ENCODE measurements around the gene TTC3.
"Not testable (repeated sequence)": the region's sequence is repeated elsewhere in the genome, so short reads cannot be mapped to it uniquely, and the experiment has no call there.

The TTC3 gene

DNA sequence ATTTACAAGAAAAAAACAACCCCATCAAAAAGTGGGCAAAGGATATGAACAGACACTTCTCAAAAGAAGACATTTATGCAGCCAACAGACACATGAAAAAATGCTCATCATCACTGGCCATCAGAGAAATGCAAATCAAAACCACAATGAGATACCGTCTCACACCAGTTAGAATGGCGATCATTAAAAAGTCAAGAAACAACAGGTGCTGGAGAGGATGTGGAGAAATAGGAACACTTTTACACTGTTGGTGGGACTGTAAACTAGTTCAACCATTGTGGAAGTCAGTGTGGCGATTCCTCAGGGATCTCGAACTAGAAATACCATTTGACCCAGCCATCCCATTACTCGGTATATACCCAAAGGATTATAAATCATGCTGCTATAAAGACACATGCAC lies 70.3 kb downstream of the TTC3 start:
- not testable (repeated sequence) for H2BK12ac ChIP-seq (ENCODE audit: low read length); DNase-seq; H3K23ac ChIP-seq (ENCODE audit: low read length); H3K4me2 ChIP-seq (ENCODE audit: low read length); H3K18ac ChIP-seq (ENCODE audit: low read length); H3K4ac ChIP-seq (ENCODE audit: low read depth, low read length); H3K79me1 ChIP-seq (ENCODE audit: low read length); H4K91ac ChIP-seq (ENCODE audit: low read depth, low read length); H2AFZ ChIP-seq (ENCODE audit: insufficient read depth, low read length, poor library complexity); H3K9me3 ChIP-seq (ENCODE audit: insufficient read depth, low read depth, low read length); H3K79me2 ChIP-seq (ENCODE audit: control insufficient read depth, insufficient read depth, low read length, poor library complexity); H3K27ac ChIP-seq (ENCODE audit: low read depth, low read length); H3K27me3 ChIP-seq (ENCODE audit: insufficient read depth, low read length); H4K12ac ChIP-seq (ENCODE audit: low read depth, low read length); H3K4me3 ChIP-seq (ENCODE audit: low read depth, low read length); H4K8ac ChIP-seq (ENCODE audit: low read depth, low read length); H3K14ac ChIP-seq (ENCODE audit: low read length); H2BK120ac ChIP-seq (ENCODE audit: insufficient read depth, low read length, poor library complexity); H2AK5ac ChIP-seq (ENCODE audit: low read length); H3K4me1 ChIP-seq (ENCODE audit: control insufficient read depth in 1 of 2, insufficient read depth in 2 of 2, low read length in 2 of 2); H3K9ac ChIP-seq (ENCODE audit: low read length); H2BK5ac ChIP-seq (ENCODE audit: low read depth, low read length, poor library complexity)
- WGBS (ENCODE audit: extremely low coverage, insufficient coverage, insufficient read length) = no CpG with 5 or more reads among the region's 5 CpGs
- H3K36me3 ChIP-seq (ENCODE audit: control insufficient read depth in 1 of 2, insufficient read depth in 2 of 2, low read length in 2 of 2) = peaks cover 6 to 18% of the 10 kb centered on the region in 2 experiments

DNA sequence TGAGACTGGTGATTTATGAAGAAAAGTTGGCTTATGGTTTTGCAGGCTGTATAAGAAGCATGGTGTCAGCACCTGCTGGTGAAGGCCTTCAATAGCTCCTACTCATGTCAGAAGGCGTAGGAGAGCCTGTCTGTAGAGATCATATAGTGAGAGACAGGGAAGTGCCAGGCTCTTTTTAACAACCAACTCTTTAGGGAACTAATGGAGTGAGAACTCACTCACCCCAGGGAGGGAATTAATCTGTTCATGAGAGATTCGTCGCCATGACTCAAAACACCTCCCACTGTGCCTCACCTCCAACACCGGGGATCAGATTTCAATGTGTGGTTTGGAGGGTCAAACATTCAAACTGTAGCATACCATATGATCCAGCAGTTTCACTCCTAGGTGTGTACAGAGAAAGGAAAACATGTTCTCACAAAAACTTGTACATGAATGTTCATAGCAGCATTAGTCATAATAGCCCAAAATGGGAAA lies 72.6 kb downstream of the TTC3 start:
- H2BK120ac ChIP-seq (ENCODE audit: insufficient read depth, low read length, poor library complexity) = no peak overlapping the region
- no peaks in the 10 kb centered on the region for H3K4me1 ChIP-seq (ENCODE audit: control insufficient read depth in 1 of 2, insufficient read depth in 2 of 2, low read length in 2 of 2)
- no peaks in the 10 kb centered on the region for H3K27me3 ChIP-seq (ENCODE audit: insufficient read depth, low read length)
- no peak overlapping the region for H4K91ac ChIP-seq (ENCODE audit: low read depth, low read length)
- no peak overlapping the region for H4K8ac ChIP-seq (ENCODE audit: low read depth, low read length)
- WGBS (ENCODE audit: extremely low coverage, insufficient coverage, insufficient read length) = no CpG with 5 or more reads among the region's 4 CpGs
- H3K4me2 ChIP-seq (ENCODE audit: low read length) = no peak overlapping the region
- no peak overlapping the region for H3K4me3 ChIP-seq (ENCODE audit: low read depth, low read length)
- no peak overlapping the region for H3K27ac ChIP-seq (ENCODE audit: low read depth, low read length)
- no peak overlapping the region for H3K4ac ChIP-seq (ENCODE audit: low read depth, low read length)
- no peak overlapping the region for H3K14ac ChIP-seq (ENCODE audit: low read length)
- H4K12ac ChIP-seq (ENCODE audit: low read depth, low read length) = no peak overlapping the region
- no peak overlapping the region for H3K18ac ChIP-seq (ENCODE audit: low read length)
- no peaks in the 10 kb centered on the region for H3K79me2 ChIP-seq (ENCODE audit: control insufficient read depth, insufficient read depth, low read length, poor library complexity)
- peaks cover 9 to 20% of the 10 kb centered on the region in 2 experiments for H3K36me3 ChIP-seq (ENCODE audit: control insufficient read depth in 1 of 2, insufficient read depth in 2 of 2, low read length in 2 of 2)
- DNase-seq = no peak
- H3K9ac ChIP-seq (ENCODE audit: low read length) = no peak overlapping the region
- no peaks in the 10 kb centered on the region for H3K9me3 ChIP-seq (ENCODE audit: insufficient read depth, low read depth, low read length)
- H3K23ac ChIP-seq (ENCODE audit: low read length) = no peak overlapping the region
- H2AFZ ChIP-seq (ENCODE audit: insufficient read depth, low read length, poor library complexity) = no peak overlapping the region
- H2AK5ac ChIP-seq (ENCODE audit: low read length) = no peak overlapping the region
- H3K79me1 ChIP-seq (ENCODE audit: low read length) = no peaks in the 10 kb centered on the region
- no peak overlapping the region for H2BK12ac ChIP-seq (ENCODE audit: low read length)
- no peak overlapping the region for H2BK5ac ChIP-seq (ENCODE audit: low read depth, low read length, poor library complexity)

DNA sequence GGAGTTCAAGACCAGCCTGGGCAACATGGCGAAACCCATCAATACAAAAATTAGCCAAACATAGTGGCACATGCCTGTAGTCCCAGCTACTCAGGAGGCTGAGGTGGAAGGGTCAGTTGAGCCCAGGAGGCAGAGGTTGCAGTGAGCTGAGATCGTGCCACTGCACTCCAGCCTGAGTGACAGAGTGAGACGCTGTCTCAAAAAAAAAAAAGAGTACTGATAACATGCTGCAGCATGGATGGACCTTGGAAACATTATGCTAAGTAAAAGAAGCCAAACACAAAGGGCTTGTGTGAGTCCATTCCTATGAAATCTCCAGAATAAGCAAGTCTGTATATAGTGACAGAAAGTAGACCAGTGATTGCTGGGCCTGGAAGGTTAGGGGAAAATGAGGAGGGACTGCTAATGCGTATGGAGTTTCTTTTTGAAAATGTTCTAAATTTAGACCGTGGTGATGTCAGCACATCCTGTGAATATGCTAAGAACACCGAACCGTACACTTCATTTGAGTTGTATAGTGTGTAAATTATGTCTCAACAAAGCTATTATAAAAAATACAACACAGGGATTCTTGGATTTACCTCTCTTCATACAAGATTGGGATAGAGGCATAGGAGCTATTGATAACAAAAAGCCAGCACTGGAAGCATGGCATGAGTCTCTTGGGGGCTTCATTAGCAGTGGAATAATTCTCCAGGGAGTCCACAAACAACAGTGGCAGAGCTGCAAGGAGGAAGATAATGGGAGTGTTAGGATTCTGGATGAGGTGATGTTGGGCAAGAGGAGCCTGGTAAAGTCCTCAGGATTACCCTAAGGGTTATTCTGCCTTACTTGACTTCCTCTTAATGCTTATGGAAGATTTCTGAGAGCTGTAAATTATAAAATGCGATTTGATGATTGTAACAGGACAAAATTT lies 73.5 kb downstream of the TTC3 start:
- no CpG with 5 or more reads among the region's 8 CpGs for WGBS (ENCODE audit: extremely low coverage, insufficient coverage, insufficient read length)
- Histone ChIP-seq H3K4me3 (ENCODE audit: low read depth, low read length) (no peak overlapping the region), H3K23ac (ENCODE audit: low read length) (no peak overlapping the region)

DNA sequence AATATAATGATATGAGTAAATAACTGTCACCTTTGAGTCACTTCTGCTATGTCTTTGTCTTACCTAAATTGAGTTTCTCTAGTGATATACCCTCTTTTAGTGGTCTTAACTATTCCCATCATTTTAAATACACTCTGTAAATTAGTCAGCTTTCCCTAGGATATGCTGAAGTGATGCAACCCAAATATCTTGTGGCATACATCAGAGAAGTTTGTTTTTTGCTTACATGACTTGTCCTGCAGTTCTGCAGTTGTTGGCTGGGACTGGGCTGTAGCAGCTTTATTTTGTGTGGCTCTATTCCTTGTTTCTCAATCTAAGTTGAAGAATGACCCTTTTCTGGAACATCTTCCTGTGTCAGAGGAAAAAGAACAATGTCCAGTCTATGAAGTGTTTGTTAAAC lies 76.4 kb downstream of the TTC3 start:
- H3K23ac ChIP-seq (ENCODE audit: low read length) = no peak overlapping the region
- no peak overlapping the region for H3K27ac ChIP-seq (ENCODE audit: low read depth, low read length)
- H3K4ac ChIP-seq (ENCODE audit: low read depth, low read length) = no peak overlapping the region
- no peak overlapping the region for H2AFZ ChIP-seq (ENCODE audit: insufficient read depth, low read length, poor library complexity)
- H3K18ac ChIP-seq (ENCODE audit: low read length) = no peak overlapping the region
- no peak overlapping the region for H3K14ac ChIP-seq (ENCODE audit: low read length)
- no peak overlapping the region for H2BK12ac ChIP-seq (ENCODE audit: low read length)
- no peak overlapping the region for H3K9ac ChIP-seq (ENCODE audit: low read length)
- no peak overlapping the region for H3K4me2 ChIP-seq (ENCODE audit: low read length)
- H4K91ac ChIP-seq (ENCODE audit: low read depth, low read length) = no peak overlapping the region
- H2BK120ac ChIP-seq (ENCODE audit: insufficient read depth, low read length, poor library complexity) = no peak overlapping the region
- H2AK5ac ChIP-seq (ENCODE audit: low read length) = no peak overlapping the region
- no peaks in the 10 kb centered on the region for H3K79me2 ChIP-seq (ENCODE audit: control insufficient read depth, insufficient read depth, low read length, poor library complexity)
- peaks cover 3% of the 10 kb centered on the region for H3K79me1 ChIP-seq (ENCODE audit: low read length)
- no peak overlapping the region for H3K4me3 ChIP-seq (ENCODE audit: low read depth, low read length)
- H4K12ac ChIP-seq (ENCODE audit: low read depth, low read length) = no peak overlapping the region
- no peak overlapping the region for H4K8ac ChIP-seq (ENCODE audit: low read depth, low read length)
- no peaks in the 10 kb centered on the region for H3K27me3 ChIP-seq (ENCODE audit: insufficient read depth, low read length)
- H3K36me3 ChIP-seq (ENCODE audit: control insufficient read depth in 1 of 2, insufficient read depth in 2 of 2, low read length in 2 of 2) = peaks cover 11 to 21% of the 10 kb centered on the region in 2 experiments
- no peaks in the 10 kb centered on the region for H3K9me3 ChIP-seq (ENCODE audit: insufficient read depth, low read depth, low read length)
- H2BK5ac ChIP-seq (ENCODE audit: low read depth, low read length, poor library complexity) = no peak overlapping the region
- H3K4me1 ChIP-seq (ENCODE audit: control insufficient read depth in 1 of 2, insufficient read depth in 2 of 2, low read length in 2 of 2) = peaks cover 4 to 5% of the 10 kb centered on the region in 2 experiments
- DNase-seq = peak in 1 of 2 donors; percentile 48

More for the DNA sequence above, 73.5 kb downstream of the TTC3 start:
- Histone ChIP-seq H4K8ac (ENCODE audit: low read depth, low read length) (no peak overlapping the region), H3K4me2 (ENCODE audit: low read length) (no peak overlapping the region), H4K91ac (ENCODE audit: low read depth, low read length) (no peak overlapping the region), H3K9me3 (ENCODE audit: insufficient read depth, low read depth, low read length) (no peaks in the 10 kb centered on the region), H3K79me2 (ENCODE audit: control insufficient read depth, insufficient read depth, low read length, poor library complexity) (no peaks in the 10 kb centered on the region), H3K27me3 (ENCODE audit: insufficient read depth, low read length) (no peaks in the 10 kb centered on the region), H3K18ac (ENCODE audit: low read length) (no peak overlapping the region), H3K14ac (ENCODE audit: low read length) (no peak overlapping the region), H3K9ac (ENCODE audit: low read length) (no peak overlapping the region), H3K4me1 (ENCODE audit: control insufficient read depth in 1 of 2, insufficient read depth in 2 of 2, low read length in 2 of 2) (no peaks in the 10 kb centered on the region), H4K12ac (ENCODE audit: low read depth, low read length) (no peak overlapping the region), H2AFZ (ENCODE audit: insufficient read depth, low read length, poor library complexity) (no peak overlapping the region), H3K4ac (ENCODE audit: low read depth, low read length) (no peak overlapping the region), H2BK5ac (ENCODE audit: low read depth, low read length, poor library complexity) (no peak overlapping the region), H3K27ac (ENCODE audit: low read depth, low read length) (no peak overlapping the region), H2BK120ac (ENCODE audit: insufficient read depth, low read length, poor library complexity) (no peak overlapping the region), H3K79me1 (ENCODE audit: low read length) (no peaks in the 10 kb centered on the region), H2BK12ac (ENCODE audit: low read length) (no peak overlapping the region), H3K36me3 (ENCODE audit: control insufficient read depth in 1 of 2, insufficient read depth in 2 of 2, low read length in 2 of 2) (peaks cover 9 to 20% of the 10 kb centered on the region in 2 experiments), H2AK5ac (ENCODE audit: low read length) (no peak overlapping the region)
- DNase-seq = no peak

Data from trophoblast cell (in vitro differentiated cells and primary cell).